ENCODE measurements around the gene LIM2.

- peak; percentile 30; the same call in 1 of the 2 replicates for TF ChIP-seq CTCF (conservative IDR thresholded peaks at IDR 0.05; ENCODE audit: low read length)
- TF ChIP-seq EZH2phosphoT487 (IDR thresholded peaks at IDR 0.05; ENCODE audit: borderline replicate concordance, low read depth, low read length) = no peak
Observed at GRCh38 chr19:51394050-51394836, 6.5 kb upstream of the LIM2 start.
